Omental fat pad (tissue), 4 donors: ENCODE data around the gene TSPAN14. TPM values are rescaled to one million over a fixed set of nuclear protein-coding genes. Genes with fewer than 3 reads are reported as not detected.
A peak's percentile ranks its signal among the peaks of the same experiment; 100 is the strongest.

Experiments
- ATAC-seq: fragments of 150-250 bp; one replicate; pipeline ENCODE4 v1.9.1; 2016; ENCODE audit warnings: mild to moderate bottlenecking, moderate library complexity; ENCODE audit not compliant: low FRiP score
- DNase-seq: peaks from one replicate; pipeline ENCODE4 v3.0.0-alpha.2; 2019; ENCODE audit warnings: low spot score
- CTCF ChIP-seq, 3 donors: fragments of 450-650 bp; IDR thresholded peaks; one replicate each; pipeline ENCODE4 v1.5.1; 2016 to 2017; ENCODE audit warnings: antibody characterized with exemption in 3 of 3, mild to moderate bottlenecking in 3 of 3, moderate library complexity in 2 of 3
- total RNA-seq, 4 donors: library from RNA; depleted of rRNA; stranded (reverse); fragments of >200 nt; gene quantifications; one replicate each; pipeline ENCODE4 v1.1.0, GENCODE V29; 2016

TSPAN14 gene
- total RNA-seq, 4 donors from 2014 or later: 42.4 to 114 (median 91.6) TPM

- TF ChIP-seq CTCF (IDR thresholded peaks at IDR 0.05): no peak
- no peak for ATAC-seq
- DNase-seq: no peak
Observed at GRCh38 chr10:80425901-80426300, 28.2 kb upstream of the TSPAN14 start.

GRCh38 chr10:80427541-80427940 is 26.6 kb upstream of the TSPAN14 start:
- DNase-seq (no peak), ATAC-seq (no peak)
- TF ChIP-seq CTCF (IDR thresholded peaks at IDR 0.05): no peak

GRCh38 chr10:80429521-80429973 is 24.6 kb upstream of the TSPAN14 start:
- ATAC-seq (peak; percentile 72), DNase-seq (no peak)
- no peak for TF ChIP-seq CTCF (IDR thresholded peaks at IDR 0.05)

GRCh38 chr10:80433134-80433533 is 21.0 kb upstream of the TSPAN14 start:
- TF ChIP-seq CTCF (IDR thresholded peaks at IDR 0.05): no peak
- ATAC-seq (no peak), DNase-seq (no peak)

- TF ChIP-seq CTCF (IDR thresholded peaks at IDR 0.05): no peak
- DNase-seq (no peak), ATAC-seq (no peak)
Observed at GRCh38 chr10:80436446-80437098, 17.5 kb upstream of the TSPAN14 start.

GRCh38 chr10:80437227-80437626 is 16.9 kb upstream of the TSPAN14 start:
- no peak for TF ChIP-seq CTCF (IDR thresholded peaks at IDR 0.05)
- ATAC-seq (no peak), DNase-seq (no peak)

- ATAC-seq (no peak), DNase-seq (no peak)
- TF ChIP-seq CTCF (IDR thresholded peaks at IDR 0.05): no peak
Observed at GRCh38 chr10:80441831-80442230, 12.3 kb upstream of the TSPAN14 start.
